NCI-H2227 (cell line): ENCODE results near the gene JUND.
"Not testable (repeated sequence)": the region's sequence is repeated elsewhere in the genome, so short reads cannot be mapped to it uniquely, and the experiment has no call there.

Experiments used
- DNase-seq: peaks from one replicate; lab custom pipeline; 2025; ENCODE audit not compliant: unreplicated experiment; lab: John Stamatoyannopoulos, UW

The JUND gene

DNA sequence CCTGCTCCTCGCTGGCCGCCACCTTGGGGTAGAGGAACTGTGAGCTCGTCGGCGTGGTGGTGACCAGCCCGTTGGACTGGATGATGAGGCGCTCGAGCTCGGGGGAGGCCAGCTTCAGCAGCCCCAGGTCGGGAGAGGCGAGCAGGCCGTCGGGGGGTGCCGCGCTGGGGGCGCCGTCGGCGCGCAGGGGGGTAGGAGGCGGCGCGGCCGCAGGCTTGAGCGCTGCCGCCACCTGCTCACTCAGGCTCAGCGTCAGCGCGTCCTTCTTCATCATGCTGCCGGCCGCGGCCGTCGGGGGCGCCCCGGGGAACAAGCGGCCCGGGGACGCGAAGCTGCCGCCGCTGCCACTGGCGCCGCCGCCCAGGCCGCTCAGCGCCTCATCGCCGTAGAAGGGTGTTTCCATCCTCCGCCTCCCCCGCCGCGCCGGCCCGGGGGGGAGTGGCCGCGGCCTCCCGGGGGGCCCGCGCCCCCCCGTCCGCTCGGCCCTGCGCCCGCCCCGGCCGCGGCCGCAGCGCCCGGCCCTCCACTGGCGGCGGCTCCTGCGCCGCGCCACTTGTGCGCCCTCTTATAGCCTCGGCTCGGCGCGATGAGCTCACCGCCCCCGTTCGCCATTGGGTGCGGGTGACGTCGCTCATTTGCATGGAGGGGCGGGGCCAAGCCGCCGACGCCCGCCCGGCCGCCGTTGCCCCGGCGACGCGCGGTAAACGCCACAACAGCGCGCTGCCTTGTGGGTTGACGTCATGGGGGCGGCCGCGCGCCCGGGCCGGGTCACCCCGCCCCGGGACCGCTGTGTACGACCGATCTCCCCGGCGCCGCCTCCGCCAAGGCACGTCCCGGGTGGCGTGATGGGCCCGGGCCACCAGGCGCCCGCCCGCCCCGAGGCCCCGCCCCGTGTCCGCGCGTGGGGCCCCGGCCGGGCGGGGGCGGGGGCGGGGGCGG, at the start of gene JUND:
Gene JUND, minus strand, starts transcription at position 541 of the 939 bp plus-strand sequence. Its CDS starts 138 bp downstream, at position 403.
- peak; percentile 97 for DNase-seq

DNA sequence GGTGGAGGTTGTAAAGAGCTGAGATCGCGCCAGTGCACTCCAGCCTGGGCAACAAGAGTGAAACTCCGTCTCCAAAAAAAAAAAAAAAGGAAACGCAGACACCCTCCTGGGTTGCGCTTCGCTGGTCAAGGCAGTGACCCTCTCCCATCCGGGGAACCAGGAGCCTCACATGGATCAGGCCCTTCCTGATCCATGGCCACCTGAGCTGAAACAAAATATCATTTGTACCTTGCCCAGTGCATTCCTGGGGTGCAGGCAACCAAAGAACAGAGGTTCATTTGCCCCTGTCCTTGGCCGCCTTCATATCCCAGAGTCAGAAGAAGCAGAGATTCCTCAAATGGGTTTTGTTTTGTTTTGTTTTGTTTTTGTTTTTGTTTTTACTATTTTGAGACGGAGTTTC, 49.4 kb upstream of the JUND start:
- no peak for DNase-seq

DNA sequence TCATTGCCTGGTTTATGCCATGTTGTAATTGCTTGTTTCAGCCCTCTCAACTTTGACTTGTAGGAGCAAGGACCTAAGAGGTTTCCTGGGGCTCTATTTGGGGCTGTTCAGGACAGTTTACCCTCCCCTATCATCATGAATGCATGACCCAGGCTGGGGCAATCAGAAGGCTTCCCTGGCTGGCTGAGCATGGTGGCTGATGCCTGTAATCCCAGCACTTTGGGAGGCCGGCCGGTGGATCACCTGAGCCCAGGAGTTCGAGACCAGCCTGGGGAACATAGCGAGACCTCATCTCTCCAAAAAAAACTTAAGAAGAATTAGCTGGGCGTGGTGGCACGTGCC, 47.6 kb upstream of the JUND start:
- no peak for DNase-seq

DNA sequence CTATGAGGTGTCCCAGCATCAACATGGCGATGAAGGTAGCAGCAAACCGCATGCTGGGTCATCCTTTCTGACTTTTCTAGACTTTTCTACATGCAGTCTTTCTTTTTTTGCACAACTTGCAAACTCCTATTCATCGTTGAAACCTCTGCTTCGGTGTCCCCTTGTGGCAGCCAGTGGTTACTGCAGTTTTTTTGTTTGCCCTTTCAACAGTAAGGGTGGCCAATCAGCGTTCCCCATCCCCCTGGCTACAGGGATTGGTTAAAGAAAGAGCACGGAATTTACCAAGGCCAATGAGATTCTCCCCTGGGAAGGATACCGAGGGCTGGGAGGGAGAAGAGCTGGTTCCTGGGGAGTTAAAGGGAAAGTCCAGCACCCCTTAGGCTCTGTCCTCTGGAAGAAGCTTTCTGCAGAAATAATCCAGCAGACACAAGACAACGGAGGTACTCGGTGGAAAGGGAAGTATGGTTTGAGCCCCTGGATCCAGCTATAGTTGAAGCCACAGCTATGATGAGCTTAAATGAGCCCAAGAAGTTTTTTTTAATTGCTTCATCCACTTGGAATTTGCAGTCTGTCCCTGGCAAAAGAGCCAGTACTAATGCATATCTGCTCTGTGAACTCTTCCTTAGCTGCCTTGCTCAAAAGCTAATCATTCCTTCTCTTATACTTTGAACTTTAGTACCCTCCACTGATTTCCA, 47.1 kb upstream of the JUND start:
- DNase-seq: peak; percentile 91

DNA sequence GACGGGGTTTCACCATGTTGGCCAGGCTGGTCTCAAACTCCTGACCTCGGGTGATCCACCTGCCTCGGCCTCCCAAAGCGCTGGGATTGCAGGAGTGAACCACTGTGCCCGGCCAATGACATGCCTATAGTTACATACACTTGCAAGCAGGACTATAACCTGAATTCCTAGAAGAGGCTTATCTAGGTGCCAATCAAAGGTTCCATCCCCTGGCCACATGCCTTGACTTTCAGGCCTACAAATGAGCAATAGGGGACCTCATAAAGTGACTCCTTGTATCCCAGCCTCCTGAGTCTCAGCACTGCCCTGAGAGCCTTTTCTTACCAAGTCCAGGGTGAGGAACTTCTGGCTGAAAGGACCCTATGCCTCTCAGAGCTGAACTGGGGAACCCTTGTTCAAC, 45.4 kb upstream of the JUND start:
- no peak for DNase-seq

DNA sequence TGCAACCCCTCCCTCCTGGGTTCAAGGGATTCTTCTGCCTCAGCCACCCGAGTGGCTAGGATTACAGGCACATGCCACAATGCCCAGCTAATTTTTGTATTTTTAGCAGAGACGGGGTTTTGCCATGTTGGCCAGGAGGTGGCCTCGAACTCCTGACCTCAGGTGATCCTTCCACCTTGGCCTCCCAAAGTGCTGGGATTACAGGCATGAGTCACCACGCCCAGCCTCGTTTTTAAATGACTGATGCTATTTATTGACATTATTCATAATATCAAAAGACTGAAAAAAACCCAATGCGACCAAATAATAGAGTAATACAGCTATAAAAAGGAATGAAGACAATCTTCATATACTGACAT, 42.9 kb upstream of the JUND start:
- not testable (repeated sequence) for DNase-seq

DNA sequence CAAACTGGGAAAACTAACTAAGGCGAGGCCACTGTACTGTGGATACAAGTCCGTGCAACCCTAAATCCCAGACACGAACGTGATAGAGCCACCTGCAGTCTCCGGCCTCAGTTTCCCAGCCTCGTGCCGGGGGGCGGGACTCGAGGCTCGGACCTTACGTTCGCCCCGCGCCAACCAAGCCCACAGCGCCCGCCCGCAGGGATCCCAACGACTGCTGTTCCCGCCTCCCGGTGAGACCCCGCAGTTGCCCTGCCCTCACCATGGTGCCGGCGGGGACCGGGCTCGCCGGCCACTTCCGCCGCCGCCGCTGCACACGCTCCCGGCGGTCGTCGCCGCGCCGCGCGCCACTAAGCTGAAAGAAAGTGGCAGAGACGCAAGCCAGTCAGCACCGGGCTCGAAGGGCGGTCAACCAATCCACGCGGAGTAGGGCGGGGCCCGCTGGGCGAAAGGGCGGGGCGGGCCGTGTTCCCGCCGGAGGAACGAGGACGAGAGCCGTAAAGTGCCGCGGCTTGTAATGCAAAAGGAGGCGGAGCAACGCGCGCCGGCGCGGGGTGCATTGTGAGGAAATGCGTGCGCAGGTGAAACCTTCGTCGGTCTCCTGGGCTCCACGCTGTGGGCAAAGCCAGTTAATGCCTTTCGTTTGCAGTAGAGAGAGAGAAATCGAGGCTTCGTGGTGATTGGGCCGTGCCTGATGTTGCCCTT, 41.5 kb upstream of the JUND start, which contains the start of gene LSM4:
Gene LSM4, minus strand, starts transcription at position 318 of the 702 bp plus-strand sequence. Its CDS starts 56 bp downstream, at position 262.
- peak; percentile 98 for DNase-seq

DNA sequence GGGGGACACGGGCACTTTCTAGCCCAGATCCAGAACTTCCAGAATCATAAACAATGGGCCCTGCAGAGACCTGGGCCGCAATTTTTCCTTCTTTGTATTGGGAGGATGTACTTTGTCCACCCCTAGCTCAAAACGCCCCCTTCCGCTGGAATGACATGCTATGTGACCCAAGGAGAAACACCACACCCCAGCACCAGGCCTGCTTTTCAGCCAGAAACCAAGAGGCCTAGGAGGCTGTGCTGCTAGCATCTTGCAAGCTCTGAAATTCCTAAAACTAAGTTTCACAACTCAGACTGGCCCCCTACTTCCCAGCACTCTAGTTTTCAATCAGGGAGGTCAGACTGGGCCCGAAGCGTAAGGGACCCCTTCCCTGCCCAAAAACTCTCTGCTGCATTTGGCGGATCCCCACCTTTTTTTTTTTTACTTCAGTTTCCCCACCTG, 40.9 kb upstream of the JUND start:
- peak; percentile 35 for DNase-seq

DNA sequence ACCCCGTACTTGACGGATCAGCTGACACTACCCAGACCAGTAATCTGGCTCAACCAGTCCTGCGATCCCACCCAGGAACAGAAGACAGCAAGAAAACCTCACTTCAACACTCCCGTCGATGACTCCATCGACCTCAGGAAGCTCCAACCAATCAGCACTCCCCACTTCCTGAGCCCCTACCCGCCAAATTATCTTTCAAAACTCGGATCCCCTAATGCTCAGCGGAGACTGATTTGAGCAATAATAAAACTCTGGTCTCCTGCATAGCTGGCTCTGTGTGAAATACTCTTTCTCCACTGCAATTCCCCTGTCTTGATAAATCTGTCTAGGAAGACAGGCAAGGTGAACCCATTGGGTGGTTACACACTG, 40.3 kb upstream of the JUND start:
- peak; percentile 40 for DNase-seq

DNA sequence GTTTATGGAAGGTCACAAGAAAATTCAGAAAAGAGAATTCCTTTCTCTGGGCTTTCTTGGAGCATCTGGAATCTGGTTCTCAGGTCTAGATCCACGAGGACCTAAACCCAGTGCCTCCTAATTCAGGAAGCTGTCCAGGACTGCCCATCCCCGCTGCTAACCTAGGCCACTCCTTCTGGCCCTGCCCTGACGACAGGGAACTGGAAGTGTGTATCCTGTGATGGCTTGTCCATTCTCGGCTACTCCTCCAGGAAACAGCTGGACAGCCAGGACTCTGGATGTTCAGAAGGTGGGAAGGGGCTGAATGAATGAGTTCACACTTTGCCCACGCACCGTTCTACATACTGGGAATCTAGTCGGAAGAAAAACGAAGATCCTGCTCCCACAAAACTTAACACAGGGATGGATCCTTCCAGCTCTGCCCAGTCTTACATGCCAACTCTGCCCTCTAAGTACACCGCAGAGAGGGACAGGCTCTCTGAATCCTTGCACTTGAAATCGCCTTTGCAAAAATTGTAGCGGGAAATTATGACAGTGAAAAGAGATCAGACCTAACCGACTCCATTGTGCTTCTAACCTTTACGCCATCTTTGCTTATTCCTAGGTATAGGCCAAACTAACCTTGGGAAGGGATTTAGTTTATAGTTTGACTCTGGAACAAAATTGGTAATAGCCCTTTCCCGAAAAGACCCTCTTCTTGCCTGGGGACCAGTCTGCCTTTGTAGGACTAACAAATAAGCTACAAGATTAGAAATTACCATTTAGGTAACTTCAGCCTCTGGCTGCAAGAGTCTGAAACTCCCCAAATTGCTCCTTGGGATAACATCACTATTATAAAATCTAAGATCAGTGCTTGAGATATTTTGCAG, 39.7 kb upstream of the JUND start:
- DNase-seq: no peak

DNA sequence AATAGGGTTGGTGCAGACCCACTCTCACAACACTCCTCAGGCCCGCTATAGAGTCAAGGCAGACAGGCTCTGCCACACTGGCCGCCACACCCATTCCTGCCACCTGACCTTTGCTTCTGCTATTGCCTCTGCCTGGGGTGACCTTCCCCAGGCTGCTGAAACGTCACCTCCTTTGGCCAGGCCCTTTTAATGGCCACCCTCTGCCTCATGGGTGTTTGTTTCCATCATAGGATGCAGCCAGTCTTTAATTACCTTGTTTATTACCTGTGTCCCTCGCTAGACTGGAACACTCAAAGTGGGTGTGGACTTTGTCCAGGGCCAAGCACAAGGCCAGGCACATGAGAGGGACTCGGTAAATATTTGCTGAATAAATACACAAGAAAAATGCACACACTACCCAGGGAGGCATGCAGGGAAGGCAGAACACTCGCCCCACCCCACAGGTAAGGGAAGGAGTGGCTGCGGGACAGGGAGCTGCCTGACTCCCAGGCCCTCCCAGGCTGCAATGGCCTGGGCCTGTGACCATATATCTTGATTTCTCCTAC, 38.2 kb upstream of the JUND start:
- no peak for DNase-seq

DNA sequence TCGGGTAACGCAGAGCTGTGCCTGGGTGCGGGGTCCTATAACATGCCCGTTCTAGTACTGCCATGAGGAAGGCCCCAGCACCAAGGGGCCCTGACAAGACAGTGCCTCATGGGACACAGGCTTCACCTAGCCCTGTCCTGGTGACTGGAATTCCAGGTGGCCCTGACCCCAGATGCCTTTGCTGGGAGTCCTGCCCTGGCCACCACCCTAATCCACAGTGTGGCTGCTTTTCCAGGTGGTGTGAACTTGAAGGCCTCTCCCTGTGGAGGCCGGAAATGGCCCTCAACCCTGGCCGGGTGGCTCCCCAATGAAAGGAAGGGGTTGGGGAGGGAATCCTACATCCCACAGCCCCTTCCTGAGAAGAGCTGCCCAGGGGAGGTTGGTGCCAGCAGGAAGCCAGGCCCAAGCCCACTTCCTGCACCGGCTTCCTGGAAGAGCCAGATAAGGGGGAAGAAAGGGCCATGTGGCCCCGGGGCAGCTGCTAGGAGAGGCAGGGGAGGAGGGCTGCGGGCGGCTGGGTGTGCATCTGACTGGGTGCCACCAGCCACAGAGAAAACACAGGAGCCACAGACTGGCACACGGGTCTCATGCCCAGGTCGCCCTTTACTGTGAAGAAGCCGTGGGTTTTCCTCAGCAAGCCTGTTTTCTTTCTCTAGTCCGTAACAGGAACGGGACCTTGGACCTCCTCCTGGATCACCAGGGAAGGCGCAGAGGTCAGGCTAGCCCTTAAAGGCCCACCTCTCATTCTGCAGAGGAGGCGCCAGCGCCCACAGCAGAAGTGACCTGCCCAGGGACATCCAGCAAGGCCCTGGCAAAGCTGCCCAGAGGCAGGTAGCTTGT, 36.8 kb upstream of the JUND start:
- DNase-seq: no peak

DNA sequence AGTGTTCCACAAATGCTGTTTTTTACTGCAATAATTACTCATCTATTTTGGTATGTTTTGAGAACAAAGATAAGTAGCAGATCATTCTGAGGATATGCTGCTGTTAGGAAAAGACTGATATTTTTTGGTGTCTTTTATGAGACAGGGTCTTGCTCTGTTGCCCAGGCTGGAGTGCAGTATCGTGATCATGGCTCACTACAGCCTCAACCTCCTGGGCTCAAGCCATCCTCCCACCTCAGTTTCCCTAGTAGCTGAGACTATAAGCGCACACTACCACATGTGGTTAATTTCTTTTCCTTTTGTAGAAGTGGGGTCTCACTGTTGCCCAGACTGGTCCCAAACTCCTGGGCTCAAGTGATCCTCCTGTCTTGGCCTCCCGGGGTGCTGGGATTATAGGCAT, 32.0 kb upstream of the JUND start:
- DNase-seq: no peak

DNA sequence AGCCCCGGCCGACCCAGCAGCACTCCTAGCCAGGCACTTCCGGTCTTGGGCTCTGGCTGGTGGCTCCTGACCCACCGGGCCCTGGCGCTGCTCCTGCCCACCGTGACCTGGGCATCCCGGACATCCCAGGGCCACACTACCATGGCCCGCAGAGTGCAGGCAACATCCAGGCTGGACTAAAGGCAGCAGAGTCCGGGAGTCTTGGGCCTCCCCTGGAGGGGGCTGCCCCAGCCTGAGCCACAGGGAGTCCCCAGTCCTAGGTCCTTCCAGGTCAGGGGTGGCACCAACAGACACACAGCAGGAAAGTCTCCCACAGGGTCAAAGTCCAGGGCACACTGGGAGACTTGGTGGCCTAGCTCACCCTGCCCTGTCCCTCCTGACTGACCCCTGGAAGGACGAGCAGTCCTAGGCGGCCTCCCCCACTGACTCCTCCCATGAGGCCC, 30.7 kb upstream of the JUND start:
- DNase-seq: no peak

DNA sequence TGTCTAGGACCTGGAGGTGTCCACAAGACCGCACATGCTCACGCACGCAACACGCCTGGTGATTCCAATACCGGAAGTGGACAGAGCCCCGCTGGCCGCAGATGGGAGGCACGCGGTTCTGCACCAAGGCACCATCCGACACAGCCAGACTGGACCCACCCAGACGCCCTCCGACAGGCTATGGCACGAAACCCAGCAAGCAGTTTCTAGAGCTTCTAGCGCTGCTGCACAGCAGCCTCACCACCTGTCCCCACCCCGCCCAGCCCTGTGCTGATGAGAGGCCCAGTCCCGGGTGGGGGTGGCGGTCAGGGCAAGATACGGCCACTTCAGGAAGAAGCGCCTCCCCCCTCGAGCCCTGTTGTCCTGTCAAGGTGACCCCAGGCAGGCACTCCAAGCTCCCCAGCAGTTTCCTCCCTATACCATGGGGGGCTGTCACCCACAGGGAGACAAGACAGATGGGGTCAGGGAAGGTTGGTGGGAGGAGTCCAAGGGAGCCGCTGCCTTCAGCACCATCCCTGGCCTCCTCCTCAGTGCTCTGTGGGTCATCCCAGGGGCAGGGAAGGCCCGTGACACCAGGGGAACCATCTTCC, 30.2 kb upstream of the JUND start:
- DNase-seq: no peak

DNA sequence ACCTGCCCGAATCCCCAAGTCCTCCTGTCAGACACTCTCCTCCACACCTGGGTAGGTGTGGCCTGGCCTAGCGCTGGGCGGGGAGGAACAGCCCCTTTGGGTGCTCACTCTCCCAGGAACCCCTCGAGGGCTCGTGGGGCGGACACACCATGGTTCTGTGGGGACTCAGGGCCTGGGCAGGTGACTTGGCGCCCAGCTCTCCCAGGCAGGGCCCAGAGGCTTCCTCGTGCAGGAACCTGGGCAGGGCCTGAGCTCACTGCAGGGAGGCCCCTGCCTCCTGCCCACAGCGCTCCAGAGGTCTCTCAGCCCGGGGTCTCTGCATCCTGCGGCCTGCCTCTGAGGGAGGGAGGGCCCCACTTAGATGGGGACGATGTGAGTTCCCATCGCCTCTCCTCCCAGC, 29.5 kb upstream of the JUND start:
- no peak for DNase-seq

DNA sequence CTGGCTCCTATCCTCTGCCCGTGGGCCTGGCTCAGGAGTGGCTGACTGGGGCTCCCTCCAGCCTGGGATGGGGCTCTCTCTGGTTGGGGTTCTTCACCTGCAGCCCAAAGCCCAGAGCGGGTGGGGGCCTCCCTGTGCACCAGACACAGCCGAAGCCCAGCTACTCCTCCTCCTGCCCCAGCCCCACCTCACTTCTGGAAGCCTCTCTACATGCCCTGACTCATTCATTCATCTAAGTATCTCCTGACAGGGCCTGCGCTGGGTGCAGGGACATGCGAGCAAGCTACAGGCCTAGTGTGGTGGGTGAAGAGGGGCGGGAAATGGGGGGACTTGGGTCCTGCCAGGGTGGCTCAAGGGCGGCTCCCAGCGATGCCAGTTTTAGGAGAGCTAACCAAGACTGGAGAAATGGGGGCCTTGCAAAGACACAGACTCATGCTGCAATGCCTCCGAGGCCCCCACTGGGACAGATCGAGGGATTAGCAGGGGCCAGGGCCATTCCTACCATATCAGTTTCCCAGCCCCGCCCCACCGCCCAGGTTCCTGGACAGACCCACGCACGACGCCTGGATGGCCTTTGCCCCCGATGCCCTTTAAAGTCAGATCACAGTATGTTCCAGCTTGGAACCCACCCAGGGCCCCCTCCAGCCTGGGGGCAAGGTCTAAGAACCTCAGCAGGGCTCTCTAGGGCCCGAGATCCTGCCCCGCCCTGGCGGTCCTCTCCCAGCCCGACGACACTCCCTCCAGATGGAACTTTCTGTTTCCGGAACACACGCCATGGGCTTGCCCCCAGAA, 28.9 kb upstream of the JUND start:
- no peak for DNase-seq

DNA sequence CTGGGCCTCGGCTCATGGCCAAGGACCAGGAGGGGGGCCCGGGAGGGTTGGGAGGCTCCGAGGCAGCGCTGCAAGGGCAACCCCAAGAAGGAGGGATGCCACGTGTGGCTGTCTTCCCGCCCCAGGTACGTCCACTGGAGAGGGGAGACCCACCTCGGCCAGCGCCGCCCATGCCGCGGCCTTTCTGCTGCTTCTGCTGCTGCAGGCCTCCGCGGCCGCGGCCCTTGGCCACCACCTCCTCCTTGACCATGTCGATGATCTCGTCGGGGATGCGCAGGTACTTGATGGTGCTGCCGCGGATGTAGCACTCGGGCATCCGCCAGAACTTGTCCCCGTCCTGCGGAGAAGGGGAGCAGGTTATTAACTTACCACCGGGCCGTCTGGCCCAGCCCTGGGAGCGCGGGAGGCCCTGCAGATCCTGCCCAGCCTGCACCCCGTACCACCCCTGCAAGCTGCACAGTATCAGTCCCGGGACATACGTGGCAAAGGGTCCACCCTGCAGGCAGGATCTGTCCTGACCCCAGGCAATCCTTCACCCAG, 28.2 kb upstream of the JUND start:
- no peak for DNase-seq
